Tibial artery (tissue), 4 donors: Measurements from ENCODE around the gene GBF1.

Source experiments
- DNase-seq, 2 donors: peaks; one replicate each; pipeline ENCODE4 v3.0.0-alpha.2; 2019
- H3K27ac ChIP-seq, 2 donors: fragments of 200-600 bp; sonication (generic) in 1 of 2; 1 replicate in 1 of 2; 2 replicates in 1 of 2; pipeline ENCODE4 v1.5.1; 2018 to 2019; ENCODE audit warnings: mild to moderate bottlenecking in 1 of 2
- H3K27me3 ChIP-seq, 2 donors: fragments of 200-600 bp; sonication (generic) in 1 of 2; one replicate each; pipeline versions ENCODE4 v1.5.1 to v1.6.0; 2016 to 2019
- H3K36me3 ChIP-seq, 3 donors: fragments of 200-600 bp; sonication (generic) in 2 of 3; one replicate each; pipeline ENCODE4 v1.5.1; 2016 to 2019; ENCODE audit warnings: mild to moderate bottlenecking in 2 of 3
- H3K4me1 ChIP-seq, 4 donors: fragments of 200-600 bp; sonication (generic) in 2 of 4; 1 replicate in 3 of 4; 2 replicates in 1 of 4; pipeline ENCODE4 v1.5.1; 2016 to 2019
- H3K4me3 ChIP-seq, 2 donors: fragments of 200-600 bp; sonication (generic) in 1 of 2; 1 replicate in 1 of 2; 2 replicates in 1 of 2; pipeline ENCODE4 v1.5.1; 2018 to 2019; ENCODE audit warnings: mild to moderate bottlenecking in 2 of 2
- H3K9me3 ChIP-seq, 3 donors: fragments of 200-600 bp; sonication (generic) in 1 of 3; one replicate each; pipeline ENCODE4 v1.5.1; 2016 to 2019
- intact Hi-C: fragments of 100-400 bp; cut with DNase I; formaldehyde crosslinking; loops from one replicate; pipeline ENCODE4 v1.15.0; 2023; ENCODE audit warnings: low total_unique reads
- TF ChIP-seq, protein P1 (sequence below), 2 experiments: fragments of 200-600 bp in 1 of 2; fragments of 450-650 bp in 1 of 2; IDR thresholded peaks; one replicate each; pipeline ENCODE4 v1.5.1; 2017 to 2019; ENCODE audit warnings: antibody characterized with exemption in 2 of 2, mild to moderate bottlenecking in 1 of 2, moderate library complexity in 1 of 2

Gene GBF1

DNA sequence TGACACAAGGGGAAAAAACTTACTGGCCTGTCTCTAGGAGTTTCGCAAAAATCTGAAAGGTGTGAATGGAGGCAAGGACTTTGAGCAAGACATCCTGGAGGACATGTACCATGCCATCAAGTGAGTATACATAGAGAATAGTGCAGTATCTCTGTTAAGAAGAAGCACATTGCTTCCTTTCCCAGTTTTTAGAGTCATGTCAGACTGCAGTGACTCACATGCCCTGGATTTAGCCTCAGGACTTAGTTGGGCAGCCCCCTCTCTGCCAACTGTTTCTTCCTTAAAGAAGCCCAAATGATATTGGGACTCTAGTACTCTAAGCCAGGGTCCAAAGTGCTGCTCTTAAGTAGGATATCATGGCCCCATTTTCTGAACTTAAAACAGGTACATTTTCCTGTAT, 122.1 kb downstream of the GBF1 start:
- Histone ChIP-seq H3K4me1 (no peaks in the 10 kb centered on the region), H3K27ac (no peak overlapping the region), H3K4me3 (no peak overlapping the region), H3K36me3 (peaks cover 90 to 100% (median 95%) of the 10 kb centered on the region in 3 donors), H3K27me3 (no peaks in the 10 kb centered on the region), H3K9me3 (no peaks in the 10 kb centered on the region)
- intact Hi-C loops, result no loop called here
- no peak for DNase-seq
- TF ChIP-seq, protein P1, sequence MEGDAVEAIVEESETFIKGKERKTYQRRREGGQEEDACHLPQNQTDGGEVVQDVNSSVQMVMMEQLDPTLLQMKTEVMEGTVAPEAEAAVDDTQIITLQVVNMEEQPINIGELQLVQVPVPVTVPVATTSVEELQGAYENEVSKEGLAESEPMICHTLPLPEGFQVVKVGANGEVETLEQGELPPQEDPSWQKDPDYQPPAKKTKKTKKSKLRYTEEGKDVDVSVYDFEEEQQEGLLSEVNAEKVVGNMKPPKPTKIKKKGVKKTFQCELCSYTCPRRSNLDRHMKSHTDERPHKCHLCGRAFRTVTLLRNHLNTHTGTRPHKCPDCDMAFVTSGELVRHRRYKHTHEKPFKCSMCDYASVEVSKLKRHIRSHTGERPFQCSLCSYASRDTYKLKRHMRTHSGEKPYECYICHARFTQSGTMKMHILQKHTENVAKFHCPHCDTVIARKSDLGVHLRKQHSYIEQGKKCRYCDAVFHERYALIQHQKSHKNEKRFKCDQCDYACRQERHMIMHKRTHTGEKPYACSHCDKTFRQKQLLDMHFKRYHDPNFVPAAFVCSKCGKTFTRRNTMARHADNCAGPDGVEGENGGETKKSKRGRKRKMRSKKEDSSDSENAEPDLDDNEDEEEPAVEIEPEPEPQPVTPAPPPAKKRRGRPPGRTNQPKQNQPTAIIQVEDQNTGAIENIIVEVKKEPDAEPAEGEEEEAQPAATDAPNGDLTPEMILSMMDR (IDR thresholded peaks at IDR 0.05), result no peak

DNA sequence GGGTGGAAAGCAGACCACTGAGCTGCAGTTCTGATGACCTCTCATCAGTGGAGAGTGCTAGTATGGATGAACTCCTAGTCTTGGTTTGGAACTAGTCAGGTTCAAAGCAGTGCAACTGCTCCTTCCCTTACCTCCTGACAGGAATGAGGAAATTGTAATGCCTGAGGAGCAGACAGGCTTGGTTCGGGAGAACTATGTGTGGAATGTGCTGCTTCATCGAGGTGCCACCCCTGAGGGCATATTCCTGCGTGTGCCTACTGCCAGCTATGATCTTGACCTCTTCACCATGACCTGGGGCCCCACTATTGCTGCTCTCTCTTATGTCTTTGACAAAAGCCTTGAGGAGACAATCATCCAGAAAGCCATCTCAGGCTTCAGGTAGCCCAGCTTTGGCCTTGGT, 122.7 kb downstream of the GBF1 start:
- H3K4me3 ChIP-seq, result no peak overlapping the region
- H3K4me1 ChIP-seq, result no peaks in the 10 kb centered on the region
- no peak overlapping the region for H3K27ac ChIP-seq
- H3K27me3 ChIP-seq, result no peaks in the 10 kb centered on the region
- intact Hi-C loops, result no loop called here
- H3K9me3 ChIP-seq, result no peaks in the 10 kb centered on the region
- TF ChIP-seq, protein P1 (IDR thresholded peaks at IDR 0.05), result no peak
- H3K36me3 ChIP-seq, result peaks cover 90 to 100% (median 91%) of the 10 kb centered on the region in 3 donors
- DNase-seq, result no peak

DNA sequence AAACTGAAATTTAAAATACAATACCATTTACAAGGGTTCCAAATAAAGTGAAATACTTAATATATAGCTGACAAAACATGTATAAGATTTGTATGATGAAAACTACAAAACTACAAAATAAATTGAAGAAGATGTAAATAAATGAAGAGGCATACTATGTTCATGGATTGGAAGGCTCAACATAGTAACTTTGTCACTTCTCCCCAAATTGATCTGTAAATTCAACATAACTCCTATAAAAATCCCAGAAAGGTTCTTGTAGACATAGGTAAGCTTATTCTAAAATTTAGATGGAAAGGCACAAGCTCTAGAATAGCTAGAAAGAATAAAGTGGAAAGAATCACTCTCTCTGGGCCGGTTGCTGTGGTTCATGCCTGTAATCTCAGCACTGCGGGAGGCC, 126.0 kb downstream of the GBF1 start:
- Histone ChIP-seq H3K27me3 (no peaks in the 10 kb centered on the region), H3K36me3 (peaks cover 93 to 100% (median 99%) of the 10 kb centered on the region in 3 donors), H3K9me3 (no peaks in the 10 kb centered on the region), H3K4me1 (no peaks in the 10 kb centered on the region), H3K4me3 (no peak overlapping the region), H3K27ac (no peak overlapping the region)
- no peak for DNase-seq
- intact Hi-C loops, result no loop called here
- TF ChIP-seq, protein P1 (IDR thresholded peaks at IDR 0.05), result no peak

DNA sequence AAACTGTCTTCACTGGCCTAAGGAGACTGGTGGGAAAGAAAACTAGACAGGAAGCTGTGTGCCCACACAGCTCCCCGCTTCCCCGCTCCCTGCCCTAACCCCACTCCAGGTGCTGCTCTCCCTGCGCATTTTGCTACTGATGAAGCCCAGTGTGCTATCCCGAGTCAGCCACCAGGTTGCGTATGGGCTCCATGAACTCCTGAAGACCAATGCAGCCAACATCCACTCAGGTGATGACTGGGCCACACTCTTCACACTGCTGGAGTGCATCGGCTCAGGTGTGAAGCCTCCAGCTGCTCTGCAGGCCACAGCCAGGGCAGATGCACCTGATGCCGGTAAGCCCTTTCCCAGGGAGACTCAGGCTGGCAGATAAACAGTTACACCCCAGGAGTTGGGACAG, 129.9 kb downstream of the GBF1 start:
- no peaks in the 10 kb centered on the region for H3K9me3 ChIP-seq
- intact Hi-C loops, result no loop called here
- TF ChIP-seq, protein P1 (IDR thresholded peaks at IDR 0.05), result no peak
- H3K4me3 ChIP-seq, result no peak overlapping the region
- no peaks in the 10 kb centered on the region for H3K4me1 ChIP-seq
- H3K36me3 ChIP-seq, result peaks cover 91 to 100% (median 93%) of the 10 kb centered on the region in 3 donors
- DNase-seq, result no peak
- no peaks in the 10 kb centered on the region for H3K27me3 ChIP-seq
- H3K27ac ChIP-seq, result no peak overlapping the region

DNA sequence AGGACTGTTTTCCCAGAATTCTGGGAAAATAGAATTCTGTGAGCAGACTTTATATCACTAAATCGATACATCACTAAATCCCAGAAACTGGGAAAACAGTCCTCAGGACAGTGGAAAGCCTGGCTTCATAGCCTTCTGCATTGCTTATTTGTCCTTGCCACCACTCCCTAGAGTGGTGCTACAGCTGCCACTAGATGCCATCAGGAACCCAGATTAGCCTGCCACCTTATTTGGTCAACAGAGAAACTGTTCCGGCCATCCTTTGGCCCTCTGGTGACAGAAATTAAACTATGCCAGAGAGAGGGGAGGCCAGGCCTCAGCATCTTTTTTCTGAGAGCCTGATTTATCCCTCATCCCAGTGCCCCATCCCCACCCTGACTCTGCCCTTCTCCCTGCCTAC, 130.5 kb downstream of the GBF1 start:
- intact Hi-C loops, result no loop called here
- no peak overlapping the region for H3K4me3 ChIP-seq
- no peak overlapping the region for H3K27ac ChIP-seq
- peaks cover 91 to 100% (median 93%) of the 10 kb centered on the region in 3 donors for H3K36me3 ChIP-seq
- no peaks in the 10 kb centered on the region for H3K9me3 ChIP-seq
- H3K27me3 ChIP-seq, result no peaks in the 10 kb centered on the region
- no peak for DNase-seq
- TF ChIP-seq, protein P1 (IDR thresholded peaks at IDR 0.05), result no peak
- H3K4me1 ChIP-seq, result no peaks in the 10 kb centered on the region

DNA sequence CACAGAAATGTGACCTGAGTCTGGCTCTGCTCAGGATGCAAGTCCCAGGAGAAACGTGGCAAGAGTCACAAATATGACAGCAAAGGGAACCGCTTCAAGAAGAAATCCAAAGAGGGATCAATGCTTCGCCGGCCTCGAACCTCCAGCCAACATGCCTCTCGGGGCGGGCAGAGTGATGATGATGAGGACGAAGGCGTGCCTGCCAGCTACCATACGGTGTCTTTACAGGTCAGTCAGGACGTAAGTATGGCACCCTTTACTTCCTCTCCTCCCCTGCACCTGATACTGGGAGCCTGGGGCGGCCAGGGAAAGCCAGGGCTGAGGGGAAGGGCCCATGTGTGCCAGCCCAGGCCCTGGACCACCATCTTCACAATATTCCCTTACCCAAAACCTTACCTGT, 131.6 kb downstream of the GBF1 start:
- H3K36me3 ChIP-seq, result peaks cover 89 to 100% (median 91%) of the 10 kb centered on the region in 3 donors
- intact Hi-C loops, result no loop called here
- no peaks in the 10 kb centered on the region for H3K4me1 ChIP-seq

More for the DNA sequence above, 131.6 kb downstream of the GBF1 start:
- H3K27me3 ChIP-seq, result no peaks in the 10 kb centered on the region
- H3K9me3 ChIP-seq, result no peaks in the 10 kb centered on the region
- TF ChIP-seq, protein P1 (IDR thresholded peaks at IDR 0.05), result no peak
- no peak for DNase-seq
- no peak overlapping the region for H3K4me3 ChIP-seq
- H3K27ac ChIP-seq, result no peak overlapping the region
